HepG2 (cell line): ENCODE results near the gene EEFSEC. TPM values are rescaled to one million over a fixed set of nuclear protein-coding genes. Genes with fewer than 3 reads are reported as not detected.

ENCODE experiments used
- ATF2 ChIP-seq: sonication (generic); formaldehyde crosslinking; IDR thresholded peaks from 2 replicates; pipeline ENCODE4 v1.4.0; 2020; ENCODE audit warnings: missing genetic modification reagents
- BHLHE40 ChIP-seq: IDR thresholded peaks from 2 replicates; pipeline ENCODE4 v1.6.1; 2011; ENCODE audit warnings: low read length, improper control_type of control experiment
- EP300 ChIP-seq, 3 experiments: sonication (generic) in 1 of 3; formaldehyde crosslinking in 1 of 3; IDR thresholded peaks; 2 replicates each; pipeline versions ENCODE4 v1.5.1 to v1.6.1; 2011 to 2020; ENCODE audit warnings: low read depth in 2 of 3, low read length in 2 of 3, borderline replicate concordance in 1 of 3, improper control_type of control experiment in 1 of 3, mild to moderate bottlenecking in 1 of 3, missing genetic modification reagents in 1 of 3, moderate library complexity in 1 of 3
- ERF ChIP-seq: IDR thresholded peaks from 2 replicates; pipeline ENCODE4 v1.6.1; 2018; ENCODE audit warnings: missing biosample characterization, missing genetic modification reagents
- FIP1L1 ChIP-seq: fragments of 200-400 bp; formaldehyde crosslinking; IDR thresholded peaks from 2 replicates; pipeline ENCODE4 v1.6.1; 2018; ENCODE audit warnings: low read depth, mild to moderate bottlenecking, low read length, moderate library complexity, borderline replicate concordance; ENCODE audit not compliant: insufficient read depth
- FOXP1 ChIP-seq, 2 experiments: fragments of 450-650 bp in 1 of 2; IDR thresholded peaks; 2 replicates each; pipeline ENCODE4 v1.6.1; 2017 to 2018; ENCODE audit warnings: antibody characterized with exemption in 1 of 2
- GATA4 ChIP-seq: sonication (generic); IDR thresholded peaks from 2 replicates; pipeline ENCODE4 v1.6.1; 2016; ENCODE audit warnings: antibody characterized with exemption, low read depth, borderline replicate concordance
- KAT8 ChIP-seq: IDR thresholded peaks from 2 replicates; pipeline ENCODE4 v1.6.1; 2016; ENCODE audit warnings: missing genetic modification reagents, missing compliant biosample characterization
- MLXIP ChIP-seq: sonication (generic); formaldehyde crosslinking; IDR thresholded peaks from 2 replicates; pipeline ENCODE4 v1.9.0; 2021; ENCODE audit warnings: missing genetic modification reagents, borderline replicate concordance
- PHB2 ChIP-seq: fragments of 450-650 bp; IDR thresholded peaks from 2 replicates; pipeline ENCODE4 v1.6.1; 2018; ENCODE audit not compliant: partially characterized antibody
- REL ChIP-seq: sonication (generic); formaldehyde crosslinking; conservative IDR thresholded peaks from 2 replicates; pipeline ENCODE4 v1.8.0; 2022; ENCODE audit warnings: mild to moderate bottlenecking, missing genetic modification reagents, moderate library complexity
- SALL1 ChIP-seq: sonication (generic); formaldehyde crosslinking; IDR thresholded peaks from 2 replicates; pipeline ENCODE4 v1.8.0; 2022; ENCODE audit warnings: mild to moderate bottlenecking, missing genetic modification reagents
- SP4 ChIP-seq: sonication (generic); formaldehyde crosslinking; IDR thresholded peaks from 2 replicates; pipeline ENCODE4 v1.8.1; 2023; ENCODE audit warnings: mild to moderate bottlenecking, missing genetic modification reagents
- ZBTB20 ChIP-seq: sonication (generic); formaldehyde crosslinking; IDR thresholded peaks from 2 replicates; pipeline ENCODE4 v1.8.1; 2023; ENCODE audit warnings: missing genetic modification reagents, low read depth, mild to moderate bottlenecking, borderline replicate concordance
- ZNF230 ChIP-seq: sonication (generic); formaldehyde crosslinking; IDR thresholded peaks from 2 replicates; pipeline ENCODE4 v1.4.0; 2020; ENCODE audit warnings: mild to moderate bottlenecking, missing genetic modification reagents
- ZNF235 ChIP-seq: sonication (generic); formaldehyde crosslinking; IDR thresholded peaks from 2 replicates; pipeline ENCODE4 v1.8.1; 2023; ENCODE audit warnings: mild to moderate bottlenecking, missing genetic modification reagents, borderline replicate concordance
- ZNF501 ChIP-seq: sonication (generic); formaldehyde crosslinking; IDR thresholded peaks from 2 replicates; pipeline ENCODE4 v1.5.1; 2020; ENCODE audit warnings: mild to moderate bottlenecking, moderate library complexity, missing genetic modification reagents
- ZNF552 ChIP-seq: sonication (generic); formaldehyde crosslinking; IDR thresholded peaks from 2 replicates; pipeline ENCODE4 v1.9.0; 2022; ENCODE audit warnings: missing genetic modification reagents, mild to moderate bottlenecking, borderline replicate concordance
- ZNF614 ChIP-seq: IDR thresholded peaks from 2 replicates; pipeline ENCODE4 v1.6.1; 2018; ENCODE audit warnings: missing biosample characterization, missing genetic modification reagents, inconsistent platforms, borderline replicate concordance
- ZNF782 ChIP-seq: sonication (generic); formaldehyde crosslinking; IDR thresholded peaks from 2 replicates; pipeline ENCODE4 v1.4.0; 2020; ENCODE audit warnings: missing genetic modification reagents, mild to moderate bottlenecking, borderline replicate concordance
- polyA plus RNA-seq, 8 experiments: library from polyadenylated mRNA; depleted of rRNA in 3 of 8; stranded (reverse) in 7 of 8; unstranded in 1 of 8; fragments of >200 nt; fragmentation: Illumina TruSeq in 4 of 8; extraction: Trizol in 4 of 8; gene quantifications; 2 replicates each; pipeline versions ENCODE4 v1.2.1 to v1.2.3, GENCODE V29; 2011 to 2016; ENCODE audit warnings: low read depth in 4 of 8, missing spikeins in 1 of 8, mixed read lengths in 1 of 8; ENCODE audit not compliant: insufficient read depth in 1 of 8
- total RNA-seq, 5 experiments: library from RNA; depleted of rRNA; stranded (reverse); fragments of >200 nt; fragmentation: Illumina TruSeq; extraction: Trizol; gene quantifications; 2 replicates each; pipeline ENCODE4 v1.2.3, GENCODE V29; 2016; ENCODE audit warnings: low read depth in 1 of 5

EEFSEC gene
- total and polyA plus RNA-seq, 2 of the 13 experiments (the other 11 are each of a cell fraction or from before 2014, with no cell fraction given) = 6.4 to 24.2 TPM

GRCh38 chr3:128353991-128354687, 200.9 kb downstream of the EEFSEC start (continued):
- TF ChIP-seq FIP1L1 (no peak), ZNF235 (CRISPR knock-in tag) (no peak), ZNF230 (CRISPR knock-in tag) (no peak), PHB2 (no peak), ZNF614 (CRISPR knock-in tag) (0 out of 2 replicates have a peak, but pooled peaks have one; percentile 20), KAT8 (peak; percentile 49; the same call in 1 of the 2 replicates), ZBTB20 (CRISPR knock-in tag) (no peak), SALL1 (CRISPR knock-in tag) (peak; percentile 85), ATF2 (CRISPR knock-in tag) (no peak), MLXIP (CRISPR knock-in tag) (no peak), ZNF552 (no peak), EP300 (IDR thresholded peaks at IDR 0.05; ENCODE audit: low read depth in 2 of 2, low read length in 2 of 2) (peak in 1 of 2 experiments; percentile 73; a peak in 2 of 4 replicates), EP300 (CRISPR knock-in tag; IDR thresholded peaks at IDR 0.05; ENCODE audit: borderline replicate concordance) (no peak; the same call in 1 of the 2 replicates), GATA4 (no peak), FOXP1 (IDR thresholded peaks at IDR 0.05) (no peak), FOXP1 (CRISPR knock-in tag; IDR thresholded peaks at IDR 0.05) (peak; percentile 63), REL (CRISPR knock-in tag) (no peak), ERF (CRISPR knock-in tag) (no peak), SP4 (no peak), BHLHE40 (no peak), ZNF782 (CRISPR knock-in tag) (no peak), ZNF501 (CRISPR knock-in tag) (0 out of 2 replicates have a peak, but pooled peaks have one; percentile 51)
